ENCODE results near the gene RPL5.

Gene RPL5

DNA sequence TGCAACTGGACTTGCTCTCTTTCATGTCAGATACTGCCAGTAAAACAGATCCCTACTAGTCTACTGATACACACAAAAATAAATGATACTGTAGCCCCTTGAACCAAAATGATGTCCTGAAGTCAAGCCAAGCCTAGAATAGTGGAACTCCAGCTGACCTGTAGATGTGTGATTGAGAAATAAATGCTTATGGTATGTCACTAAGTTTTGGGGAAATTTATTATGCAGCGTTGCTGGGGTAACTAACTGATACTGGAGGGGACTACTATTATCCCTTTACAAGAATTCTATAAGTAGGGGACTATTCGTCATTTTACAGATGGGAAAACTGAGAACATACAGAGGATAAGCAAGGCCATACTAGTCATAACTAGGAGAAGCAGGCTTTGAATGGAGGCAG is 55.6 kb downstream of the RPL5 start:
- H3F3A ChIP-seq (ENCODE audit: insufficient read depth, low read length), result no peaks in the 10 kb centered on the region
- no peaks in the 10 kb centered on the region for H3K27me3 ChIP-seq (replicated peaks; ENCODE audit: insufficient read depth, low read length)
- no peak overlapping the region for H2AFZ ChIP-seq (ENCODE audit: low read length)
- H3K4me2 ChIP-seq (ENCODE audit: low read depth, low read length), result no peak overlapping the region
- no peaks in the 10 kb centered on the region for H3K9me2 ChIP-seq (replicated peaks; ENCODE audit: insufficient read depth, low read length)
- H3K36me3 ChIP-seq (replicated peaks; ENCODE audit: insufficient read depth, low read length), result no peaks in the 10 kb centered on the region
- TF ChIP-seq EZH2phosphoT487 (IDR thresholded peaks at IDR 0.05; ENCODE audit: low read length), result no peak
- TF ChIP-seq CTCF (IDR thresholded peaks at IDR 0.05; ENCODE audit: low read length), result no peak
- TF ChIP-seq EZH2 (optimal IDR thresholded peaks at IDR 0.05; ENCODE audit: low read depth, low read length), result no peak
- H3K4me3 ChIP-seq (ENCODE audit: low read length), result no peak overlapping the region
- H4K20me1 ChIP-seq (ENCODE audit: insufficient read depth, low read length), result no peaks in the 10 kb centered on the region
- peaks cover 42% of the 10 kb centered on the region for H3K79me2 ChIP-seq (ENCODE audit: low read length)
- no peaks in the 10 kb centered on the region for H3K9me3 ChIP-seq (replicated peaks; ENCODE audit: insufficient read depth, low read length)
- DNase-seq, result no peak
- no peak overlapping the region for H3K27ac ChIP-seq (ENCODE audit: low read length)
- H3K9ac ChIP-seq (ENCODE audit: low read length), result no peak overlapping the region
- H3K4me1 ChIP-seq (ENCODE audit: low read length), result peaks cover 8% of the 10 kb centered on the region; the same call in 1 of the 2 replicates
